GM18502 (cell line): Measurements from ENCODE around the gene HM13.
"Not testable (repeated sequence)": the region's sequence is repeated elsewhere in the genome, so short reads cannot be mapped to it uniquely, and the experiment has no call there.

ENCODE experiments used
- ATAC-seq: cut with Tn5 transposase; IDR thresholded peaks from one replicate; pipeline ENCODE4 v1.9.1; 2021; ENCODE audit warnings: mild to moderate bottlenecking; ENCODE audit not compliant: unreplicated experiment, poor library complexity

HM13 gene

GRCh38 chr20:31605031-31605901 is 91.0 kb downstream of the HM13 start, which contains the start of gene ID1:
Gene ID1, plus strand, starts transcription at chr20:31605289. Its CDS starts 99 bp downstream, at chr20:31605388.
- ATAC-seq: peak; percentile 85

- ATAC-seq: no peak
These were observed 91.9 kb downstream of the HM13 start for GRCh38 chr20:31605902-31606803.

DNA sequence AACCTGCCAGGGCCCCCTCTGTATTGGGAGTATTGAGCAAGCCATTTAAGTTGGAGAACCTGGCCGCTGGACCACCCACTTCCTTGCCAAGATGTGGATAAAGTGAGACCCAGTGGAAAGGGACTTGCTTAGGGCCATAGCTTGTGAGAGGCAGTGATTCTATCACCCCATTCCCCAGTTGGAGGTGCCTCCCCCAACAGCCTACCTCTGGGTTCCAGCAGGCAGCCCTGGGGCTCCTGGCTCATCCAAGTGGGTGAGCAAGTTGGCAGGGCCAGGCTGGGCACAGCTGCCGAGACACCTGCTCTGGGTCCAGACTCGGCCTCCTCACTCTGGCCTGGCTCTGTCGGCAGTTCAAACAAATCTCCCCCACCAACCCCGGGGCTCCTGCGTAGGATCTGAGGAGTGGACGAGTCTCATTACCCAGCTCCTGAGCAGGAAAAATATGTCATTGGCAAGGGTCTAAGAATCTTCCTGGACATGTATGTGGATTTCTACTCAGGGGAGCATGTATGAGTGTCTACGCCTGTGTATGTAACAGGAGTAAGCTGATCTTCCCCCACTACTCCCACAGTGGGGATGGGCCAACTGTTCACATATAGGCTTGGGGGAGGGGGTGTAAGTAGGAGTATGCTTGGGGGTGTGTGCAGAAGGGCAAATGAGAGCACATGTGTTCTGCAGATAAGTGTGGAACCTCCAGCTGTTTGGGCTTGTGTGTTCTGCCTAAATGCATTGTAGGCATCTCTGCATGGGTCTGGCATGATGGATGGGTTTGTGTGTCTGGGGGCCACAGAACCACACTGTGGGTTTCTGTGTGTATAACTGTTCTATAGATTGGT is 92.8 kb downstream of the HM13 start:
- no peak for ATAC-seq

DNA sequence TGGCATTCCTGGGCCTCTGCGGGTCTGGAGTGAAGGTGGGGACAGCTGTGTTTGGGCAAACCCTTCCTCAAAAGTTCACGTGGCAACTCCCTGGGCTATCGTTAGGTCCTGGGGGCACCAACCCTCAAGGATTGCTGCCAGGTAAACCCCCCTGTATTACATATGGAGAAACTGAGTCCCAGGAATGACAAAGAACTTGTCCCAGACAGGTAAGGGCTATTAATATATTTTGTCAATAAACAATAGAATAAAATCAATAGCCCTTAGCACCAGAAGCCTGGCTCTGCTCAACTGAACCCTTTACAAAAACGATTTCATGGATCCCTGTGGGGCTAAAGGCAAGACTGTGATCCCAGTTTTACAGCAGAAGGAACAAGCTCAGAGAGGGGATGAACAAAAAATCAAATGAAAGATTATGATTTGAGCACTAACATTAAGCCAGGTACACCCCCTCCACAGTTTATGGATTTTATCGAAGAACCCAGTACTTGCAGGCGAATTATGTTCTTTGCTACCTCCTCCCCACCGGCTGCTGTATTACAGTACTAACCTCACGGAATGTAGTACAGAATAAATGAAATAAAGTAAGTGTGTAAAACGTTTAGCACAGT is 93.5 kb downstream of the HM13 start:
- no peak for ATAC-seq

GRCh38 chr20:31608251-31608945 is 94.2 kb downstream of the HM13 start:
- ATAC-seq: no peak

GRCh38 chr20:31612271-31612640 is 98.0 kb downstream of the HM13 start:
- ATAC-seq: not testable (repeated sequence)

GRCh38 chr20:31615416-31615815 is 101.2 kb downstream of the HM13 start:
- ATAC-seq: no peak

DNA sequence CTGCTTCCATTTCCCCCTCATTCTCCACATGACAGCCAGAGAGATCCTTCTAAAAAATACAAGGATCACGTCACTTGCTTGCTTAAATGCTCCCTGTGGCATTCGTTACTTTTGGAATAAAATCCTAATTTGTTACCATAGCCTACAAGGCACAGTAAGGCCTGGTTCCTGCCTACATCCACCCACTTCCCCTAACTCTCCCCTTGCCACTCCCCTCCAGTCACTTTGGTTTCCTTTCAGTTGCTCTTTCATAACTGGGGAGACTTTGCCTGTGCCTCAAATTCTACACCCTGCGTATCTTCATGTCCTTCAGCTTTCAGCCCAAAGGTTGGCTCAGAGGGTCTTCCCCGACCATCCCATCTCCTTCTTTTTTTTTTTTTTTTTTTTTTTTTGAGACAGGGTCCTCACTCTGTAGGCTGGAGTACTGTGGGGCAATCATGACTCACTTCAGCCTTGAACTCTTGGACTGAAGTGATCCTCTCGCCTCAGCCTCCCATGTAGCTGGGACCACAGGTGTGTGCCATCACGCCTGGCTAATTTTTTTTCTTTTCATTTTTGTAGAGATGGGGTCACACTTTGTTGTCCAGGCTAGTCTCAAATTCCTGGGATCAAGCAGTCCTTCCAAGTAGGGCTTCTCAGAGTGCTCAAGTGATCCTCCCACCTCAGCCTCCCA is 103.3 kb downstream of the HM13 start:
- ATAC-seq: no peak
